CD4-positive, alpha-beta T cell treated with Interleukin-10 for 1 hour (primary cell): Measurements from ENCODE around the gene CAPN6.

Source experiments
- DNase-seq: peaks from one replicate; pipeline ENCODE4 v3.0.0-alpha.2; 2020

The CAPN6 gene, protein sequence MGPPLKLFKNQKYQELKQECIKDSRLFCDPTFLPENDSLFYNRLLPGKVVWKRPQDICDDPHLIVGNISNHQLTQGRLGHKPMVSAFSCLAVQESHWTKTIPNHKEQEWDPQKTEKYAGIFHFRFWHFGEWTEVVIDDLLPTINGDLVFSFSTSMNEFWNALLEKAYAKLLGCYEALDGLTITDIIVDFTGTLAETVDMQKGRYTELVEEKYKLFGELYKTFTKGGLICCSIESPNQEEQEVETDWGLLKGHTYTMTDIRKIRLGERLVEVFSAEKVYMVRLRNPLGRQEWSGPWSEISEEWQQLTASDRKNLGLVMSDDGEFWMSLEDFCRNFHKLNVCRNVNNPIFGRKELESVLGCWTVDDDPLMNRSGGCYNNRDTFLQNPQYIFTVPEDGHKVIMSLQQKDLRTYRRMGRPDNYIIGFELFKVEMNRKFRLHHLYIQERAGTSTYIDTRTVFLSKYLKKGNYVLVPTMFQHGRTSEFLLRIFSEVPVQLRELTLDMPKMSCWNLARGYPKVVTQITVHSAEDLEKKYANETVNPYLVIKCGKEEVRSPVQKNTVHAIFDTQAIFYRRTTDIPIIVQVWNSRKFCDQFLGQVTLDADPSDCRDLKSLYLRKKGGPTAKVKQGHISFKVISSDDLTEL

DNA sequence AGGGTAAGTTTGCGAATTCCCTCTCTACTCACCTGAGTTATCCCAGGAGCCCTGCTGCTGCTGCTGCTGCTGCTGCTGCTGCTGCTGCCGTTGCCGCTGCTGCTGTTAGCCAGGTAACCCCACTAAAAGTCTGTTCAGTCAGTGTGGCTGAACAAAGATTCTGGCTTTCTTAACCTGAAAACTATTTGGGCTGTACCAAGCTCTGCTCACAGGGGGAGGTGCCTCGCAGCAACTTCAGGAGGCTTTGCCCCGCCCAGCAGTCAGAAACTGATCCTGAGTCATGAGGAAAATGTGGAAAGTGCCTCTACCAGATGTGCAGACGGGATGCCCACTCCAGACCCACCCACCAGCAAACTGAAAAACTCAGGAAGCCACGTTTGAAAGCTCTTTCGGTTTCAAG lies at the start of gene CAPN6:
Gene CAPN6, minus strand, starts transcription at position 145 of the 400 bp plus-strand sequence. CDS start 6,547 bp downstream, outside the sequence.
- no peak for DNase-seq

DNA sequence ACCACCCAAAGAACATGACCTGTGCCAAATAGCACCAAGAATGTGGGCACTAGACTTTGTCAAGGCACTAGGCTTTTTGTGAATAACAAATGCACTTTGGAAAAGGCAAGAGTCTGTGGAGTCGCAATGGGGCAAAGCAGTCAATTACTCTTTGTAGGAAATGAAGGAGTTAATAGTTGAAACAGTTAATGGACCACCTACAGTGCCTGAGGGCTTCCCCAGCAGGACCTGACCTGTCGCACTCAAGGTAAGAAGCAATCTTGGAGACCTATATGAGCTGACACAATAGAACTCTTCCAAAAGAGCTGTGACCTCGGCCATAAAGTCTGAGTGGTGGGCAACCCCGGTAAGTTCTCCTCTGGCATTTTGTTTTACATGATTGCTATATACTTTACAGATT lies 49.2 kb upstream of the CAPN6 start:
- no peak for DNase-seq

DNA sequence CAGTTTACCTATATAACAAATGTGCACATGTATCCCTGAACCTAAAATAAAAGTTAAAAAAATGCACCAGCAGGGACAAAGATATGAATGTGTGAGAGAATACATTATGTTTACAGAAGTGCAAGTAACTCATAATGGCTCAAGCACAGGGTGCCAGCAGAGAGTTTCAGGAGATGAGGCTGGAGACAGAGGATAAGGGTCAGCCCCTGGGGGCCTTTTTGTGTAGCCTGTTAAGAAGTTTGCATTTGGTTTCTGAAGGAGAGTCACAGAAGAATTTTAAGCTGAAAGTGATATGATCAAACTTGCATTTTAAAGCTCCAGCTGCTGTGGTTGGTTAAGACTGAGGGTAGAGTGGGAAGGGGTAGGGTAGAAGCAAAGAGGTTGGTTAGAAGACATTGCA lies 48.6 kb upstream of the CAPN6 start:
- DNase-seq, result no peak

DNA sequence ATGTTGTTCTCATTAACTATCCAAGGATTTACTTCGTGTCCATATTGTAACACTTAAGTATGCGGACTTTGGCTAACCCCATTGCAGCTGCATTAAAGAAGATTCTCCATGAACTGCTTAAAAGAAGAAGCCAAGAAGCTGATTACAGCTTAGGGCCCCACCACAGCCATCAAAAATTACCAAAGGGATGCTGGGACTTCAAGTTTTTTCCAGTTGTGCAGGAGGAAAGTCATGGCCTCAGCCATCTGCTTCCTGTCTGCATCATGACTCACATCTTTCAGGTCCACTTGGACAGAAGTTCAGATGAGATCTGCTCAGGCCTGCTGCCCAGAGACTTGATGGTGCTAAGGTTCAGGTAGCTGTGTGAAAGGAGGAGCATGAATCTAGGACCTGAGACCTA lies 38.8 kb upstream of the CAPN6 start:
- no peak for DNase-seq

DNA sequence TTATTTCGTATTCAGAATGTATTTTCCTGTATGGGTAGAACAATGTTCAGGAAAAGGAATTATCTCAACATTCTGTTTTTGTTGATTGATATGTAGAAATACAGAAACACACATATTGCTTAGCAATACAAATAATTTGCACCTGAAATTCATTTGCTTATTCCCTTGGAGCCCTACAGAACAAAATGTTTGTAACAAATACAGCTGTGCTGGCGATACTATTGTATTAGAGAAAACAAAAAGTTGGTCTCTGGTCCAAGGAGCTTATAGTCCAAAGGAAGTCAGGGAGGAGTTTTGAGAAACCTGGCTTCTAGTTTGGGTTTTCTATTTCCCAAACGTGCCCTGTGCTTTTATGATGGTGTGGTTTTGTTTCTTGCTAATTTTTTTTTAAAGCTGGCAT lies 37.8 kb upstream of the CAPN6 start:
- DNase-seq, result no peak

DNA sequence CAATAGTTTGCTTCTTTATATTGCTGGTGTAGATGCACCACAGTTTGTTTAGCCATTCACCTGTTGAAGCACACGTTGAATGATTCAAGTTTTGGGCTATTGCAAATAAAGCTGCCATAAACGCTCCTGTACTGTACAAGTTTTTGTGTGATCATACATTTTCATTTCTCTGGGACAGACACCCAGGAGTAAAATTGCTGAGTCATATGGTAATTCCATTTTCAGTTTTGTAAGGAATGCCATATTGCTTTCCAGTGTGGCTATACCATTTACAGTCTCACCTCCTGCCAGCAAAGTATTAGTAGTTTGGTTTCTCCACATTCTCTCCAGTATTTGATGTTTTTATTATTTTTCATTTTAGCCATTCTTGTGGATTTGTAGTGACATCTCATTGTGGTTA lies 32.0 kb upstream of the CAPN6 start:
- DNase-seq, result no peak

DNA sequence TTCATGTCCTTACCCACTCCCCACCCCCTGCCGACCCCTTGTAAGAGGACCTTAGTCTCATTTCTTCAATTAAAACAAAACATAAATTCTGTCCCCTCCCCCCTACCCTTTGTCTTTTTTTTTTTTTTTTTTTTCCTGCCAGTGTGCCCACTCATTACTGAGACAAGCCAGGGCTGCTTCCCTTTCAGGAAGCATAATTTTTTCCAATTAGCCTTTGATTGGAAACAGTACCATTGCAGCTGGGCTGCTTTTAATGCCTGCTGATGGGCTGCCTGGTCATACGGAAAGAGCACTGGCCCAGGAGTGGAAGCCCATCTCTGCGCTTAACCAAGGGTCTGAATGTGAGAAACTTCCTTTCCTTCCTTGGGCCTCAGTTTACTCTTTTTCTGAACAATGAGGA lies 18.6 kb upstream of the CAPN6 start:
- DNase-seq, result no peak

DNA sequence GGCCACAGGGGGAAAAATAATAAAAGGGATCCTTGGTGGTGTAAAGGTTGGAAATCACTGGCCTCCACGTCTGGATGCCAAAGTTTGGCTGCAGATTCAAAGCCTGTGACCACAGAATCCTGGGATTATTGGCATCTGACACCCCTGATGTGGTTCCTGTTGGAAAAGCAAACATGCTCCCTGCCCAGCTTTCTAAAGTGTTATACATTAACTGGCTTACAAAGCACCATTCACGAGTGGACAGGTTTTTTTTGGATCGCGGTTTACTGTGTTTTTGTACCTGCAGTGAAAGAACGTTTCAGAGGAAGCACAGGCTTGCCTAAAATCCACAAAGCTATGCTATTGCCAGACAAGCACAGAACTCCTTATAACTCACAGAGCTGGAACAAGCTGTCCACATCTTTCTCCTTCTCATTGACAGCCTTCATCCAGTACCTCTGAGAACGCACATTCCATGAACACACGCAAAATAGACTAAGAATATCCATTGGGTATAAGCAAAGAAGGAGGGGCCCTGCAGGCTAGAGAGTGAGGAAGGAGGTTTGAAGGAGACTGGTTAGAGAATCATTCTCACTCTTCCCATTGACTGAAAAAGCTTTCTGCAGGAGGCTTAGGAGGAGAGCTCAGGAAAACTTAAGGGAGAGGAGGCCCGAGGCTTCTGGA lies 14.5 kb upstream of the CAPN6 start:
- DNase-seq, result no peak

DNA sequence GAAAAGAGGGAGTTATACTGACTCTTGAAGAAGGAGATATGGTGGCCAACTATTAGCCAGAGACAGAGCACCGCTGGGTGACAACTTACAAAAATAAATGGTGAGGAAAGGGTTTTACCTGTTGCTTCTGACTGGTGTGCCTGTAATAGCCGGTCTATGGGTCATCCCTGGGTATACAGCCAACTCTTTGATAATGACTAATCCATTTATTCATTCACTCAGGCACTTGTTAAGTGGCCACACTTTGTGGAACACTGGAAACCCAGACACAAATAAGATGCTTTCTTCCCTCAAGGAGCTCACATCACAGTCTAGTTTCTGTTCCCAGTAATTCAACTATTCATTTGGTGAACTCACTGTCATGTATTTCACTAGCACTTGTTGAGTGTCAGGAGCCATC lies 13.2 kb upstream of the CAPN6 start:
- DNase-seq, result no peak

DNA sequence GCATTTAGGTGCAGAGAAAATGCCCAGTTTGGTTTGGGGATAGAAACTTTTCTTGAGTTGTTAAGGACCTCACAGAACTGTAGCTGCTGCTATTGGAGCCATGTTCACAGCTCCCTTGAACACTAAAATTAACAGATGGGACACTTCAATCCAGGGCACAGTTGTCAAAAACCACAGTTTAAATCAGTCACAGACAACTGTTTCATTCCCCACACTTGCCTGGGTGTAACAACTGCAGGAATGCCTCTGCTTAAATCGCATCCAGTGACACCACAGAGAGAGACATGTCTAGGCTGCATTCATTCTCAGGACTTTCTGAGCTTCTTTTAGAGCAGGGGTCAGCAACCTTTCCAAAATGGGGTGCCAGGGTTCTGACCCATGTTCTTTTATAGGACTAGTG lies 12.7 kb upstream of the CAPN6 start:
- DNase-seq, result no peak

DNA sequence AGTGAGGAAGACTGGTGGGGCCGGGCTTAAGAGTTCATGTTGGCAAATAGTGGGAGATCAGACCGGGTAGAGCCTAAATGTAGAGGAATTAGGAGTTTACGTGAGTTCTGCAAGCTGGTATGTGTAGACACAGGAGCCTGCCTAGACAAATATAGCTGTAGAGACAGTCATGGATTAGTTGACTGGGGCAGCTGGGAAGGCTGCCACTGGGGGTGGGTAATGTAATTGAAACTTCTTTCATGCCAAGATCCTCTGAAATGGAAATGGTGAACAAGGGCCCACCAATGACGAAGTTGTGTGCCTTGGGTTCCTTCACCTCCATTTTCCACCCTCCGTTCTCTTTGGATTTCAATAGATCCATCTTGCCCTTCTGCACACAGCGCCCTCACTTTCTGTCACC lies 11.9 kb upstream of the CAPN6 start:
- DNase-seq, result no peak

DNA sequence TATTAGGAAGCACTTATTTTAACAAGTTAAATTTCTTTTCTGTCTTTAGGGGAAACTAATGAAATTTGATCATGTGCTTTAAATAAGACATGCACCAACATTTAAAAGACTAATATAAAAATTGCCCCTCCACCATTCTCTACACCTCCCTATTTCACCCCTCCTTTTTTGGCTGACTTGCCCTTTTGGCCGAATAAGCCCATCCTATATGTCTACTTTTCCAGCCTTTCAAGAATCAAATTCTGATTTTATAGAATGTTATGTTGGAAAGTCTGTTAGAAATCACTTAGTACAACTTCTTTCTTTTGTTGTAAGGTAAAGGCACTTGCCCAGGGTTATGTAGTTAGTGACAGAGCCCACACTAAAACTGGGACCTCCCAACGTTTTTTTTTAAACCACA lies 1.8 kb downstream of the CAPN6 start:
- no peak for DNase-seq

DNA sequence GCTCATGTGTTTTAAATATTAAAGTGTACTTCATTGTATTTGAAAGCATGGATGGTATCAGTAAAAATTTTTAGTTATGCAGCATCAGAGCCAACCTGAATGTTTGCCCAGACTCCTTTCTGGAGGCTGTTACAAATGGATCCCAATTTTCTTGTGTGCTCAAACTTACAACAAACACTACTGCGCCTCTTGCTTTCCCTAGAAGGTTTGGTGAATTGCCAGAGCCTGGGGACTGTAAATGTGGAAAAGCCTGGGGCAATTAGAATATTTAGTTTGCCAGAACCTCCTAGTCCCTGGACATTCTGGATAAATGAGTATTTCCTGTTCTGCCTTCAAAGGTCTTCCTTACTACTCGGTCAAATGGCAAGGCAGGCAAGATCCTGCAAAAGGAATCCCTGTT lies 4.8 kb downstream of the CAPN6 start:
- DNase-seq, result no peak

DNA sequence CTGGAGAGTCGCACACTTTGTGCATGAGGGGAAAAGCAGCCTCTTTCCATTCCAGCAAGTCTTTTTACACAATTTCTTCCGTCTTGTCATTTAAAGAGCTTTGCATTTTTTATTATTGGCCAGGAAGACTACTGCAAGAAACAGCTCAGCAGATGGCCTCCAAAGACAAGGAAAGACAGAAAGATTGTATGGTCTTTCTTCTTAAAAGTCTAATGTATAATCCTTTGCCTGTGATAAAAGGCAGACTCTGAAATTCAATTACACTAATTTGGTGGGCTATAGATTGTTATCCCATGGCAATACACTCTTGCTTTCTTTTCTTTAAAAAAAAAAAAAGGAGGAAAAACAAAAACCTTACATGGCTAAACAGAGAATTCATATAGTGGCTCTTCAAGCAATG lies 5.9 kb downstream of the CAPN6 start:
- no peak for DNase-seq

DNA sequence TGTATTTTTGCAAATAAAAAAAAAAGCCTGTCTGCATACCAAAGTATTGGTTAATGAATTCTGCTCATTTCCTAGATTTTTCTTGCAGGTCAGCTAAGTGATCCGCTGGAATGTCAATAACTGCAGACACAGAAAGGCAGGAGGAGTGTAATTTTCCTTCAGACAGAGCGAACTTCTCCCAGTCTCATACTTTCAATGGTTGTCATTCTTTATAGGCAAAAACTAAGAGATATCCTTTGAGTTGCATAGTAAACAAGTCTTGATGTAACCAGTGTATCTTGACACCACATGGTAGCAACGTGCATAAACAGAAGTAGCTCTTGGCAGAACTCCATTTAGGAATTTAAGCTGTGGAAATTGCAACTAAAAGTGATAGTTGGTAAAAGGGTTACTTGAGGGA lies 8.2 kb downstream of the CAPN6 start:
- DNase-seq, result no peak

DNA sequence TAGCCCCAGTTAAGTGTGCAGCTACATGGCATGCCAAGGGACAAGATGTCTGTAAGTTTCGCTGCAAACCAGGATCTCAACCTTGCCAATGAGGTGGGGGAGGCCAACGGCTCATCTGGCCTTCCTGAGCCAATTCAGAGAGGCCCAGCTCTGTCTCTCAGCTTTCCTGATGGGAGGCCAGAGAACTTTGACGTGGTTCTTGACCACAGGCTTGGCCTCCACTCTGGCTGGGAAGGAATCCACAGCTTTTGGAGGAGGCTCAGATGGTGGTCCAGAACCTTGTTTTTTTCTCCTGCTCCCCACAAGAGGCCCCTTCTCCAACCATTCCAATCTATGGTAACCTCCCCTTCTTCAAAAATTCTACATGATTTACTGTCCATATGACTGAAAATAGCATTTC lies 9.8 kb downstream of the CAPN6 start:
- no peak for DNase-seq

DNA sequence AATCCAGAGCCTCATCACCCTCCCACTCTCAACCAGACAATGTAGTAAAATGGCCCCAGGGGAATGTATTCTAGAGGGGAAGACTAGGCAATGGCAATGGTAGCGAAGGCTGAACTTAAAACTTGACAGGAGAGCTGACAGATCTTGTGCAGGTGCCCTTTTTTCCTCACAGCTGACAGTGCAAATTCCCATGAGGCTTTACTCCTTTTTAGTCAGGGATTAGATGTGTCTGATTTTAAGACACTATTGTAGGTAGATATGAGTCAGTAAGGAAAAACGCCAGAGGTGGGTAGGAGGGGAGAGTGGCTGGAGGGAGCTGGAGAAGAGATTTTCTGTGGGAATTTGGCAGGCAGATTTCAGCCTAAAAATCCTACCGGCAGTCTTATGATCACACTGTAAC lies 10.7 kb downstream of the CAPN6 start:
- no peak for DNase-seq

DNA sequence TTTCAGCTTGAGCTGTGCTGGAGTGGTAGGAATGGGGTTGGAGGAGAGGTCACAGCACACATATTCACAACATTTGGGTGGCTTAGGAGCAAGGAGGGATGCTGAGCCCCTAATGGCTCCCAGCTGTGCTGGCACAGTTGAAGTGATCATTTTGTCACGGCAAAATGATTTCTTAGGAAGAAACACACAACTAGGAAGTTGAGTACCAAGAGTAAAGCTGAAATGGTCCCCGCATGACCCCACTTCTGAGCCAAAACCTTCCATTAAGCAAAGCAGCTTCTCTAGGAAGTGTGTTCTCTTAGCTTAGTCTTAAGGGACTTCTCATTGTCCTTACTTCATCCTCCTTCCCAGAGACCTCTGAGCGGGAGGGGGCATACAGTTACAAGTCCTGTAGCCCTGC lies 12.6 kb downstream of the CAPN6 start:
- no peak for DNase-seq

DNA sequence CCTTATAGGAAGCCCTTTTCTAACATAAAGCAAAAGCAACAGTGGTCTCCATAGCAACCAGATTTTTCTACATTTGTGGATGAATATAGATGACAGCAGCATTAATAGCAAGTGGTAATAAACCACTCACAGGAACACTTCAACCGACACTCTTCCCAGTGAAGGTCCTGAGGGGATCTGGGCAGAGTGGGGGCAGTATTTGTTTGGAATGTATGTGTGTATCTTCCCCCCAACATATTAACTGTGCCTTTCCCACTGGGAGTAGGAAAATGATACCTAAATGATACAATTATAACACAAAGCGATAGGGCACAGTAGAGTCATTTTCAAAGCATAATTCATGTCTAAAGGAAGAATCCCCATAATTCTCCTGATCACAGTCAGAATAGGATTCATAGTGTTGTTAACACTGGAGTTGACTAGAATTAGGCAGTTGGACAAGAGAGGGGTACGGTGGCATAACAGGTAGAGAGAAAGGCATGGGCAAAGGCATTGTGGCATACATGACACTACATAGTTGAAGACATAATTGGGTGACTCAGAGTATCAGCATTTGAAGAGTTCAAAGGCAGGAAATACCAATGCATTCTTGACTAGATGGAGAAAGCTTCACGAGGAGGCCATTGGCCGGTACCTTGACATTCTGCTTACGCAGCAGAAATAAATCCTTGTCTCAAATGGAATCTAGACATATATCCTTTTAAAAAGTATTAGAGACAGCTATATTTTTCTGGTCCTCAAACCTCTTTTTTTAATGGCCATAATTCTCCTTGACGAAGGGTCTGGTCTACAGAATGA lies 15.2 kb downstream of the CAPN6 start:
- DNase-seq, result no peak

DNA sequence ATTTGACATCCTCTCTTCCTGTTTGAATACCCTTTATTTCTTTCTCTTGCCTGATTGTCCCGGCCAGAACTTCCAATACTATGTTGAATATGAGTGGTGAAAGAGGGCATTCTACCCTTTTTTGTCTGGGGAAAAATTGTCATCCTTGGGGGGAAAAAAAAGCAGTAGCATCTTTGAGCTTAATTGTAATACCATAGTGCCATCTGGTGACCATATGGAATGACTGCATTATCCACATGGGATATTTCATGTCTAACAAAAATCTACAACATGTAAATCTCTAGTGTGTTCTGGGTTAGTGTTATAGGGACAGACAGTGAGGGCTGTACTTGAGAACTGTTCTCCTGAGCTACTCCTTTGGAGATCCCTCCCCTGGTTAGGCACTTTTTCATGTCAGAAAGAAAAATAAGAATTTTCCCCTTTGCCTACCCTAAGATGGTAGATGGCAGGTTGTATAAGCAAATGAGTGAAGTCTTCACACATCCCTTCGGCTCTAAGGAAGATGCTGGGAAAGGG lies 26.0 kb downstream of the CAPN6 start:
- peak; percentile 15 for DNase-seq

DNA sequence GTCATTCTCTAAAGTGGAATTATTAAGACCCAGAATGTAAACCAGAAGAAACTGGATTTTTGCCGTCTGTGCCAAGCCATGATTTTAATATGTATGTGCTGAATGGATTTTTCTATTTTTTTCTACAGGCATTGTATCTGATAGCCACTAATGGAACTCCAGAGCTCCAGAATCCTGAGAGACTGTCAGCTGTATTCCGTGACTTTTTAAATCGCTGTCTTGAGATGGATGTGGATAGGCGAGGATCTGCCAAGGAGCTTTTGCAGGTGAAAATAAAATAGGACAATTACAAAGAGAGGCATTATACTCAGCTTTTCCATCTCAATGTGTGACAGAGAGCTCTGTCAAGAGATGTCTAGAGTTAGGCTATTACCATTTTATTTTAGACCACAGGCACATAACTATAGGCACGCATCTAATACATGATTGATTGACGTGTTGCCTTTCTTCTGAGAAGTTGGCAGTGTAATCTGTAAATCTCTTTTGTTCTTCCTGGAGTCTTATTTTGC lies 53.9 kb downstream of the CAPN6 start:
- no peak for DNase-seq

DNA sequence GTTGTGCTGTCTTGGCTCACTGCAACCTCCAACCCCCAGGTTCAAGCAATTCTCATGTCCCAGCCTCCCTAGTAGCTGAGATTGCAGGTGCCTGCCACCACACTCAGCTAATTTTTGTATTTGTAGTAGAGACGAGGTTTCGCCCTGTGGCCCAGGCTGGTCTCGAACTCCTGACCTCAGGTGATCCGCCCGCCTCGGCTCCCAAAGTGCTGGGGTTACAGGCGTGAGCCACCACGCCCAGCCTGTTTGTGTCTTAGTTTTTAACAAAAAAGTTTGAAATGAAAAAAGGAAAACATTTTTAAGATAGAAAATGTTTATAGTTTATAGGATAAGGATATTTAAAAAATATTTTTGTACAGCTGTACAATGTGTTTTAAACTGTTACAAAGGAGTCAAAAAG lies 62.4 kb downstream of the CAPN6 start:
- no peak for DNase-seq

DNA sequence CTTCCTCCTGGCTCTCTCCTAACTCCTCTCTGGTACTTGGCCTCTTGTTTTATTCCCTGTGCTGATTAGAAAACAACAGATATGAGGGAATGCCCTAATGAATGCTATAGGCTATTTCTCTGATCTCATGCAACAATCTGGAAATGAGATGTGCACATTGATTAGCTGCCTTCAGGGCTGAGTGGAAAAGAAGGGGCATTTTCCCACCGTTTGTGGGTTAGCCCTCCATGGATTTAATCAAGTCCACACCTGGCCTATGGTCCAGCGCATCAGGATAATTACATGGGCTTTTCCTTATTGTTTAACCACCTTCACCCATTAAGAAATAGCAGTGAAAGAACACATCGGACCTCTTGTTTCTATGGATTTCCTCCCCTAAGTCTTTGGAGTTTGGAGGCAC lies 70.0 kb downstream of the CAPN6 start:
- no peak for DNase-seq
